HL-60/S4 treated with retinoic acid at 250 ng/mL for 4 days and 3 days (cell line): Measurements from ENCODE around the gene ZSCAN16.

Experiments used
- in situ Hi-C: fragments of 300-500 bp; cut with MboI; formaldehyde crosslinking; loops from 2 replicates; pipeline ENCODE4 v1.7.0; 2022; ENCODE audit warnings: low sequenced_read_pairs

Gene ZSCAN16

GRCh38 chr6:28125401-28125800, 992 bp downstream of the ZSCAN16 start:
- in situ Hi-C loops, result no loop called here

DNA sequence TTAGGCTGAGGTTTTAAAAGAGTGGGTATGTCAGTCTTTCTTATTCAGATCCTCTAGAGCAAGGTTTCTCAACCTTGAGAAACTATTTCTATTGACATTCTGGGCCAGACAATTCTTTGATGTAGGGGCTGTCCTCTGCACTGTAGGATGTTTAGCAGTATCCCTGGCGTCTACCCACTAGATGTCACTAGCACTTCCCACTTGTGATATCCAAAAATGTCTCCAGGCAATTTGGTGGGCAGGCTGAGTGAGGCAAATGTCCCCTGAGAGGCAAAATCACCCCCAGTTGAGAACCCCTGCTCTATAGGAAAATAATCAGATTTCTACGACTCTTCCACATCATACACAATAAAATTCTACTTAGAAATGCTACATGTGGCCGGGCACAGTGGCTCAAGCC, 9.6 kb downstream of the ZSCAN16 start:
- in situ Hi-C loops, result loop anchor here (10.0 kb wide), 1 partner anchor 221 kb away; no protein-coding TSS in a partner anchor

GRCh38 chr6:28134716-28135115, 10.3 kb downstream of the ZSCAN16 start:
- in situ Hi-C loops, result loop anchor here (10.0 kb wide), 1 partner anchor 220 kb away; no protein-coding TSS in a partner anchor

- in situ Hi-C loops, result loop anchor here (10.0 kb wide), 1 partner anchor 219 kb away; no protein-coding TSS in a partner anchor
Observed at GRCh38 chr6:28135393-28135792, 11.0 kb downstream of the ZSCAN16 start.

GRCh38 chr6:28136585-28137504, 12.4 kb downstream of the ZSCAN16 start:
- in situ Hi-C loops, result loop anchor here (10.0 kb wide), 1 partner anchor 218 kb away; no protein-coding TSS in a partner anchor

GRCh38 chr6:28137505-28137981, 13.1 kb downstream of the ZSCAN16 start:
- in situ Hi-C loops, result loop anchor here (10.0 kb wide), 1 partner anchor 217 kb away; no protein-coding TSS in a partner anchor

GRCh38 chr6:28139860-28140543, 15.6 kb downstream of the ZSCAN16 start:
- in situ Hi-C loops, result loop anchor here (10.0 kb wide), 1 partner anchor 215 kb away; no protein-coding TSS in a partner anchor

DNA sequence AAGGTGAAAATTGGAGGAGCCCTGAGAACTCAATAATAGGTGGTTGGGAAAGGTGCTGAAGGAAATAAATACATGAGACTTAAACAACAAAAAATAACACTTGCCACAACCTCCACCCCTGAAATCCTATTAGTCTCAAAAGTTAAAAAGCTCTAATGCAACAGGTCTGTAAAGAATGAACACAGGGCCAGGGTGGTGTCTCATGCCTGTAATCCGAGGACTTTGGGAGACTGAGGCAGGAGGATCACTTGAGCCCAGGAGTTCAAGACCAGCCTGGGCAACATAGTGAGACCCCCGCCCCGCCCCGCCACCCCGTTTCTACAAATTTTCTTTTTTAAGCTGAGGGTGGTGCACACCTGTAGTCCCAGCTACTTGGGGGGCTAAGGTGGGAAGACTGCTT, 16.2 kb downstream of the ZSCAN16 start:
- in situ Hi-C loops, result no loop called here

GRCh38 chr6:28141500-28142329, 17.3 kb downstream of the ZSCAN16 start, which contains the start of gene ZKSCAN8:
TSS of gene ZKSCAN8 (plus strand) at chr6:28141883. CDS start at chr6:28148408, 6,525 bp downstream.
- in situ Hi-C loops, result no loop called here

GRCh38 chr6:28142446-28142845, 18.0 kb downstream of the ZSCAN16 start:
- in situ Hi-C loops, result no loop called here

DNA sequence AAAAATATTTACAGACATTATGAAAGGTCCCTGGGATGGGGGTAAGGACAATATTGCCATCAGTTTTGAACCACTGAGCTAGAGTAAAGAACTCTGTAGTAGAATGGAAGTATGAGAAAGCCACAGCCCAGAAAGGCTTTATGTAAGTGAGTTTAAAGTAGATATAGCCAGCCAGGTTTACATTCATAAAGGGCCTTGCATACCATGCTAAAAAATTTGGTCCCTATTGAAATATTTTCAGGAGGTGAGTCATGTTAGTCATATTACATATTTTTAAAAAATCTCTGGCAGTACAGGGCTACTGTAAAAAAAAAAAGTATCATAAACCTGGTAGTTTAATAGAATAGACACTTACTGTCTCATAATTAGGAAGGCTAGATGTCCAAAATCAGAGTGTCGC, 20.8 kb downstream of the ZSCAN16 start:
- in situ Hi-C loops, result no loop called here

GRCh38 chr6:28152531-28152930, 28.1 kb downstream of the ZSCAN16 start:
- in situ Hi-C loops, result no loop called here

DNA sequence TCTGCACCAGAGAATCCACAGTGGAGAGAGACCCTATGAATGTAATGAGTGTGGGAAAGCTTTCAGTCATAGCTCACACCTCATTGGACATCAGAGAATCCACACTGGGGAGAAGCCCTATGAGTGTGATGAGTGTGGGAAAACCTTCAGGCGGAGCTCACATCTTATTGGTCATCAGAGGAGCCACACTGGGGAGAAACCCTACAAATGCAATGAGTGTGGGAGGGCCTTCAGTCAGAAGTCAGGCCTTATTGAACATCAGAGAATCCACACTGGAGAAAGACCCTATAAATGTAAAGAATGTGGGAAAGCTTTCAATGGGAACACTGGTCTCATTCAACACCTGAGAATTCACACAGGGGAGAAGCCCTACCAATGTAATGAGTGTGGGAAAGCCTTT, 29.1 kb downstream of the ZSCAN16 start:
- in situ Hi-C loops, result no loop called here

DNA sequence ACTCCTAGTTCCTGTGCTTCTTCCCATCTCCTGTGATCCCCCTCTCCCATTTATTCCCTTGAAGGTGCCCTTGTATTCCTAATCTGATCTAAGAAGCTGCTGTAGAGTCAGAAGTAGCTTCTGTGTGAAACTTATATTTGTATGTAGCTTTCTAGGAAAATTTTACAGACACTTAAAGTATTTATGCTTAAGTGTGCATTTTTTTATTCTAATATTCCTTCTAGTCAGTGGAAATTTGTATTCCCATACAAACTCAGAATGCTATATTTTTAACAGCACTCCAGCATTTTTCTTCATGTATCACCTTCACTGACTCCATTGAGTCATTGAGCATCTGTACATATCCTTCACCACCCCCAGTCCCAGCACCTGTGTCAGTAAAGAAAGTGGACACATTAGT, 29.9 kb downstream of the ZSCAN16 start:
- in situ Hi-C loops, result no loop called here

DNA sequence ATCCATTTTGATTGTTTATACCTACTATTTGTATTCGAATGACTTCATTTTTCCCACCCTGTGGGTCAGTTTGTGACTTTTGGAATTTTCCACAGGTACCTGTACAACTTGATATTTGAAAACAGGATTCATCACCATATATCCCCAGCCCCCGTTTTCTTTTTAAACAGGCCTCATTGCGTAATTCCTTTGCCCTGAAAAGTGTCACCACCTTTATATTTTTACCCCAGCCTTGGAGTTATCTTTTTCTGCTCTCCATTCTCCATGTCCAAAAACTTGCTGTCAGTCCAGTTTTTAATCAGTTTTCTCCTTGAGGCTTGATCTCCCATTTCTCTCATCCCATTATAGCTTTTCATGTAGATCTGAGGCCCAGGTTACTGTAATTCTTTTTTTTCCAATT, 33.9 kb downstream of the ZSCAN16 start:
- in situ Hi-C loops, result no loop called here

DNA sequence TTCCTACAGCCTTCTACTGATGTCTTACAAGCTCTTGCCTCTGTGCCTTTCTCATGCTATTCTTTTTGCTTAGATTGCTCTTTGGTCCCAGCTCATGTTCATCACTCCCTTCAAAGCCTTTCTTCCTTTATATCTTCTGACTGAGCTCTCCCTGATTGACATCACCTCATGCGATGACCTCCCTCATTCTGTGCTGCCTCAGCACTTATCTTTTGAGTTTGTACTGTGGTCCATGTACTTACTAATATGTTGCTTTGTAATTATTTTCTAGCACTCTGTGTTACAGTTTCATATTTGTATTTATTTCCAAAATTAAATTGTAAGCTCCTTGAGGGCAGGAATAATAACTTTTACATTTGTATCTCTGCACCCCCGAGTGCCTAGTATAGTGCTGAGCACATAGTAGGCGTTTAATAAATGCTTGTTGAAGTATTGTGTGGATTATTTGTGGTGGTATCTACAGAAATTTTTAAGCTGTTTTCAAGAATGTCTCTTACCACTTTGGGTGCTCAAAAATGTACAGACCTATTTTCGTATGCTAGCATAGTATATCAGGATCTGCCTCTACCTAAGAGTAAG, 34.7 kb downstream of the ZSCAN16 start:
- in situ Hi-C loops, result no loop called here

DNA sequence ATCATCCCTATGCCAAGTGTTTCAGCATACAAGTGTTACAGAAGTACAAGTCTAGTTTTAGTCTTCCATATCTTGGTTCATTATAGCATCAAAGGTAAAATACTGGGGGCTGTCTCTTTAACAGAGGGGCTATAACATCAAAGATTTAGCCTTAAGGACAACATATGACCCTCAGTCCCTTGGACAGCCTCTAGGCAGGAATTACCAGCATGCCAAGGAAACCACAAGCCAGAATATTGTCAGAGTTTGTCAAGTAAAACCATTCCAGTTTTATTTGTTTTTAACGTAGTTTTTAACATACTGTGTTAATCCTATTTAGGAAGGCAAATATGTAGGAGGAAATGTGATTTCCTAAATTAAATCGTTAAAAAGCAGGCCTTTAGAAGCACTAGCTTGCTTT, 35.8 kb downstream of the ZSCAN16 start:
- in situ Hi-C loops, result no loop called here

DNA sequence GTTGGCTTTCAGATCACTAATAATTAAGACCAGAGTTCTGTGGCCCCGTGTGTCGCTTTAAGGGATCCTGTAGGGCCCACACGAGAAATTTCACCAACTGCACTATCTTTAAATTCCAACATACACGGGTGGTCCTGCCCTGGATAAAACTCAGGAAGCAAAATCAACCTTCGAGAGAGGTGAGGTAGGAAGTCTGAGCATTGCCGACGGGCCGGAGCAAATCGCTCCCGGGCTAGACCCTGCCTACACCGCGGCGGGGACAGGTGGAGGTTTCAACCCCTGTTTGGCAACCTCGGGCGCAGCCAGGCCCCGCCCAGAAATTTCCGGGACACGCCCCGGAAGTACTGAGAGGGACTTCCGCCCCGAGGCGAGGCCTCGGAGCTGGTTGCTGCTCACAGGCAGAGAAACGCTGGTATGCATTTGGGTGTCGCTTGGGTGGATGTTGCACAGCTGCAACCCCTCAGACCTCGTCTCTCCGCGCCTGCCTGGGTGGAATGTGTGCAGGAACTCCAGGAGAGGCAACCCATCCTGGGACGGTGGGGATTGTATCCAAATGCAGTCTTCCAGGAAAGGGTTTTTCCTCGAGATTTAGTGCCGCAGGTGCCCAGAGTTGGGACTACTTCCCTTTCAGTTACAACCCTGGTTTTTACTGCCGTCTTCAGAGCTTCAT, 37.1 kb downstream of the ZSCAN16 start:
- in situ Hi-C loops, result no loop called here

GRCh38 chr6:28165563-28165962, 41.2 kb downstream of the ZSCAN16 start:
- in situ Hi-C loops, result no loop called here

DNA sequence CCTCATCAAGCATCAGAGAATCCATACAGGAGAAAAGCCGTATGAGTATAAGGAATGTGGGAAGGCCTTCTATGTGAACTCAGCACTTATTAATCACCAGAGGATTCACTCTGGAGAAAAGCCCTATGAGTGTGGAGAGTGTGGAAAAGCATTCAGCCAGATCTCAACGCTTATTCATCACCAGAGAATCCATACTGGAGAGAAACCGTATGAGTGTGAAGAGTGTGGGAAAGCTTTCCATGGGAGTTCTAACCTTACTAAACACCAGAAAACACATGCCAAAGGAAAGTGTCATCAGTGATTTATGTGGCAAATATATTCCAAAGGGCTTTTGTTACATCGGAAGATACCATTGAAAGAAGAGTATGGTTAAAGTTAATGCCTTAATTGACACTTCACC, 42.7 kb downstream of the ZSCAN16 start:
- in situ Hi-C loops, result no loop called here
